Activated CD8-positive, alpha-beta memory T cell treated with anti-CD3 and anti-CD28 coated beads, Interleukin-2, amount 10 ng/mL, durations not matched to agents 7 days and 5 days (primary cell): Measurements from ENCODE around the gene TNK1. TPM values are rescaled to one million over a fixed set of nuclear protein-coding genes. Genes with fewer than 3 reads are reported as not detected.

Source experiments
- ATAC-seq: fragments of 150-1000 bp; cut with Tn5 transposase; one replicate; pipeline ENCODE4 v1.10.0; 2021; ENCODE audit warnings: moderate library complexity
- CTCF ChIA-PET: fragments of 350-600 bp; sonication (Branson Sonifier 250); formaldehyde crosslinking; loops from one replicate; lab custom pipeline; 2021; ENCODE audit warnings: antibody characterized with exemption; lab: Charles Lee
- DNase-seq: peaks from one replicate; pipeline ENCODE4 v3.0.0-alpha.2; 2020
- H3K27ac Mint-ChIP-seq: one replicate; pipeline ENCODE4 v1.8.0; 2021; ENCODE audit warnings: mild to moderate bottlenecking, mixed read lengths
- H3K27me3 Mint-ChIP-seq: one replicate; pipeline ENCODE4 v1.8.0; 2021; ENCODE audit warnings: mixed read lengths
- H3K36me3 Mint-ChIP-seq: one replicate; pipeline ENCODE4 v1.8.0; 2021; ENCODE audit warnings: mild to moderate bottlenecking, mixed read lengths
- H3K4me1 Mint-ChIP-seq: one replicate; pipeline ENCODE4 v1.8.0; 2021; ENCODE audit warnings: mixed read lengths
- H3K4me3 Mint-ChIP-seq: one replicate; pipeline ENCODE4 v1.8.0; 2021; ENCODE audit warnings: mild to moderate bottlenecking, moderate library complexity, mixed read lengths
- H3K9me3 Mint-ChIP-seq: one replicate; pipeline ENCODE4 v1.8.0; 2022; ENCODE audit warnings: low read depth, mixed read lengths
- total RNA-seq, 2 experiments: library from RNA; stranded (reverse); gene quantifications; one replicate each; pipeline ENCODE4 v1.2.3, GENCODE V29; 2021

TNK1 gene
- total RNA-seq, 2 experiments from 2014 or later, result 0.54 to 0.61 TPM

DNA sequence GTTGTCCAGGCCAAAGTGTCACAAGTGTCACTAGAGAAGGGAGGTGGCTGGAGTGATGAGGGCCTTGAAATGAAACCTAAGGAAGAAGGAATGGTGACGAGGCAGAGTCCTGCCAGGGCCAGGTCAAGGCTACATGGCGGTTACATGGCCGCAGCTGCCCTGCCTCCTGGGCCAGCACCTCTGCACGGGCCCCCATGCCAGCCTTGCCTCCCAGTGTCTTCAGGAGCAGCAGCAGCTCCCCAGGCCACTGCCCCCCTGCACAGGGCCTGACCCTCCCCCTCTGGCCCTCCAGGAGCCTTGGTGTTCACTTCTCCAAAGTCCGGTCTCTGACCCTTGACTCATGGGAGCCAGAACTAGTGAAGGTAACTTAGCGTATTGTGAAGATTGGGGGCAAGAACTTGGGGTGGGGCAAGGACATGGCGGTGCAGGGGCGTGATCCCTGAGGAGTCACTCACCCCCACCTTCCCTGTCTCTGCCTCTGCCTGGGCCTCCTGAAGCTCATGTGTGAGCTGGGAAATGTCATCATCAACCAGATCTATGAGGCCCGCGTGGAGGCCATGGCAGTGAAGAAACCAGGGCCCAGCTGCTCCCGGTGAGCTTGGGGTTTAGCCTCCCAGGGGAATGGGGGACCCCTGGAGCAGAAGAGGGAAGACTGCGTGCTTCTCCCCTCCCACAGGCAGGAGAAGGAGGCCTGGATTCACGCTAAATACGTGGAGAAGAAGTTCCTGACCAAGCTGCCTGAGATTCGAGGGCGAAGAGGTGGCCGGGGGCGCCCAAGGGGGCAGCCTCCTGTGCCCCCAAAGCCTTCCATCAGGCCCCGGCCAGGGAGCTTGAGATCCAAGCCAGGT, 33.0 kb upstream of the TNK1 start:
- Mint-ChIP-seq H3K27ac (no peak overlapping the region), H3K27me3 (no peaks in the 10 kb centered on the region), H3K36me3 (peaks cover 44% of the 10 kb centered on the region), H3K9me3 (no peaks in the 10 kb centered on the region), H3K4me1 (peaks cover 33% of the 10 kb centered on the region), H3K4me3 (no peak overlapping the region)
- CTCF ChIA-PET, result interaction anchor here (1.1 to 4.8 kb wide), 4 partner anchors 11 to 93 kb away, joined by 5 to 61 read pairs (median 14); partner anchors contain the start of genes ACAP1 and NEURL4
- ATAC-seq (no peak), DNase-seq (no peak)

DNA sequence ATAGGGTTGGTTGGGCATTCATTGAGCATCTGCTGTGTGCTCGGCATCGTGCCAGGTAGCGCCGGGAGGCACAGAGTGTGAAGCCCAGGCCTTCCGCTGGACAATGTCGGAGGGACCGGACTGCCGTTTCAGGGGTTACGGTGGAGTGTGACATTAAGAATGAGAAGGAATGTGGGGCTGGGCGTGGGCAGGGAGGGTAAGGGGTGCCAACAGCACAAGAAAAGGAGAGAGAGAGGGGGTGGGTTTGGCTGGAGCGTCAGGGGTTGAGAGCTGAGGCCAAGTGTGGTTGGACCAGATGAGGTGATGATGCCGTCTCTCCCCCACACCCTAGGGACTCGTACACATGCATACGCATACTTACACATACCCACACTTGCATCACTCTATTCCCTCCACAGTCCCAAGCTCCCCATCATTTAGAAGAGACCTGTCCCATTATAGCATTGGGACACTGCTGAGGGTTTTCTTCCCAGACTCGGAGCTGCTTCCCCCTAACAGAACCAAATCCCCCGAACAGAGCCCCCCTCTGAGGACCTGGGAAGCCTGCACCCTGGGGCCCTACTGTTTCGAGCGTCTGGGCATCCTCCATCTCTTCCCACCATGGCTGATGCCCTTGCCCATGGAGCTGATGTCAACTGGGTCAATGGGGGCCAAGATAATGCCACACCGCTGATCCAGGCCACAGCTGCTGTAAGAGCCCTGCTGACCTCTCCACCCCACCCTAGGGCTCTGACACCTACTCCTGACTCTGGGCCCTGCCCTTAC, 32.2 kb upstream of the TNK1 start:
- ATAC-seq, result no peak
- Mint-ChIP-seq H3K4me3 (no peak overlapping the region), H3K36me3 (peaks cover 42% of the 10 kb centered on the region), H3K27ac (peak overlapping the region; percentile 1), H3K4me1 (peaks cover 34% of the 10 kb centered on the region), H3K27me3 (no peaks in the 10 kb centered on the region), H3K9me3 (no peaks in the 10 kb centered on the region)
- DNase-seq, result no peak
- CTCF ChIA-PET, result interaction anchor here (0.7 to 4.8 kb wide), 5 partner anchors 12 to 92 kb away, joined by 3 to 61 read pairs (median 10); partner anchors contain the start of genes ACAP1 and NEURL4

- no peaks in the 10 kb centered on the region for H3K9me3 Mint-ChIP-seq
- H3K36me3 Mint-ChIP-seq, result peaks cover 30% of the 10 kb centered on the region
- peaks cover 56% of the 10 kb centered on the region for H3K4me1 Mint-ChIP-seq
Measured at GRCh38 chr17:7351665-7352502, 29.0 kb upstream of the TNK1 start, which contains the start of gene KCTD11. TSS of gene KCTD11 (plus strand) at chr17:7352162.

GRCh38 chr17:7352503-7352889, 28.4 kb upstream of the TNK1 start:
- Mint-ChIP-seq H3K9me3 (no peaks in the 10 kb centered on the region), H3K27me3 (no peaks in the 10 kb centered on the region), H3K4me1 (peaks cover 54% of the 10 kb centered on the region), H3K27ac (peak overlapping the region; percentile 82), H3K36me3 (peaks cover 25% of the 10 kb centered on the region), H3K4me3 (peak overlapping the region; percentile 78)
- ATAC-seq (no peak), DNase-seq (no peak)
- CTCF ChIA-PET, result interaction anchor here (1.1 to 6.7 kb wide), 5 partner anchors 16 to 335 kb away, joined by 3 to 88 read pairs (median 9); partner anchors contain the start of genes ACAP1, SLC2A4, TMEM102 and TP53

More at GRCh38 chr17:7351665-7352502, 29.0 kb upstream of the TNK1 start, which contains the start of gene KCTD11:
- no peaks in the 10 kb centered on the region for H3K27me3 Mint-ChIP-seq
- ATAC-seq (peak; percentile 69), DNase-seq (peak; percentile 91)
- peak within 1 kb of the TSS; percentile 86 for H3K27ac Mint-ChIP-seq
- CTCF ChIA-PET, result interaction anchor here (1.0 to 6.7 kb wide), 10 partner anchors 15 to 336 kb away, joined by 3 to 88 read pairs (median 9); partner anchors contain the start of genes ACAP1, SENP3, TMEM102 and TP53
- peak within 1 kb of the TSS; percentile 78 for H3K4me3 Mint-ChIP-seq

DNA sequence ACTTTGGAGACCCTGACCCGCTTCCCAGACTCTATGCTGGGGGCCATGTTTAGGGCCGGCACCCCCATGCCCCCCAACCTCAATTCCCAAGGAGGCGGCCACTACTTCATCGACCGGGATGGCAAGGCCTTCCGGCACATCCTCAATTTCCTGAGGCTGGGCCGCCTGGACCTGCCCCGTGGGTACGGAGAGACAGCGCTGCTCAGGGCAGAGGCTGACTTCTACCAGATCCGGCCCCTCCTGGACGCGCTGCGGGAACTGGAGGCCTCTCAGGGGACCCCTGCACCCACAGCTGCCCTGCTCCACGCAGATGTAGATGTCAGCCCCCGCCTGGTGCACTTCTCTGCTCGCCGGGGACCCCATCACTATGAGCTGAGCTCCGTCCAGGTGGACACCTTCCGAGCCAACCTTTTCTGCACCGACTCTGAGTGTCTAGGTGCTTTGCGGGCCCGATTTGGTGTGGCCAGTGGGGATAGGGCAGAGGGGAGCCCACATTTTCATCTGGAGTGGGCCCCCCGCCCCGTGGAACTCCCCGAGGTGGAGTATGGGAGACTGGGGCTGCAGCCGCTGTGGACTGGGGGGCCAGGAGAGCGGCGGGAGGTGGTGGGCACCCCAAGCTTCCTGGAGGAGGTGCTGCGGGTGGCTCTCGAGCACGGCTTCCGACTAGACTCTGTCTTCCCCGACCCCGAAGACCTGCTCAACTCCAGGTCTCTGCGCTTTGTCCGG, 27.8 kb upstream of the TNK1 start:
- H3K27ac Mint-ChIP-seq, result peak overlapping the region; percentile 82
- H3K4me1 Mint-ChIP-seq, result peaks cover 54% of the 10 kb centered on the region
- peak overlapping the region; percentile 78 for H3K4me3 Mint-ChIP-seq
- ATAC-seq, result no peak
- peak; percentile 43 for DNase-seq
- CTCF ChIA-PET, result interaction anchor here (1.0 to 6.7 kb wide), 8 partner anchors 17 to 335 kb away, joined by 3 to 88 read pairs (median 16); partner anchors contain the start of genes ACAP1, NEURL4, SENP3 and SLC2A4
- H3K27me3 Mint-ChIP-seq, result no peaks in the 10 kb centered on the region
- H3K9me3 Mint-ChIP-seq, result no peaks in the 10 kb centered on the region
- H3K36me3 Mint-ChIP-seq, result peaks cover 23% of the 10 kb centered on the region

DNA sequence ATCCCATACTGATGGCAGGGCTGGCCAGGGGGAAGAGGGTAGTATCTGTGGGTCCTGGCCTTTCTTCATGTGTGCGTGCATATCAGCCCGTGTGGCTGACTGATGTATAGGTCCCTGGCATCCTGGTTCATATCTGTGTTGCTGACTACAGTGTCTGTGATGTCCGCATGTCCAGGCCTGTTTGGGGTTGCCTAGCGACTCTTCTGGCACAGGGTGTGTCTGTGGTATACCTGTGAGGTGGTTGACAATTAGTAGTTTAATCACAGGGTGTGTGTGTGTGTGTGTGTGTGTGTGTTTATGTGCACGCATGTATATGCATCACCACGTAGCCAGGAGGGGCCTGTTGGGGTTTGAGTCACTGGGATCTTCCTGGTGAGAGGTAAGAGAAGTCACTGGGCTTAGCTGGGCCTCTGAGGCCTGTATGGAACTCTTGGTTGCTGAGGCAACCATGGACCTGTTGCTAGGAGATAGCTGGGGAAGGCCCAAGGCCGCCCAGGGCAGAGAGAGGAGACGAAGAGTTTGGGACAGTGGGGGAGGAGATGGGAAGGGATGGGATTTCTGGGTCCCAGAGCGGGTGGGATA, 26.5 kb upstream of the TNK1 start:
- no peaks in the 10 kb centered on the region for H3K9me3 Mint-ChIP-seq
- CTCF ChIA-PET, result interaction anchor here (1.0 to 6.7 kb wide), 11 partner anchors 9 to 335 kb away, joined by 3 to 88 read pairs (median 10); partner anchors contain the start of genes ACAP1, NEURL4, SENP3 and SLC2A4
- peak overlapping the region; percentile 18 for H3K27ac Mint-ChIP-seq
- H3K4me1 Mint-ChIP-seq, result peaks cover 49% of the 10 kb centered on the region
- peaks cover 14% of the 10 kb centered on the region for H3K36me3 Mint-ChIP-seq
- H3K27me3 Mint-ChIP-seq, result no peaks in the 10 kb centered on the region
- no peak overlapping the region for H3K4me3 Mint-ChIP-seq
- DNase-seq (peak; percentile 48), ATAC-seq (no peak)

- Mint-ChIP-seq H3K9me3 (no peaks in the 10 kb centered on the region), H3K4me3 (no peak within 1 kb of the TSS), H3K4me1 (peaks cover 43% of the 10 kb centered on the region), H3K36me3 (peaks cover 11% of the 10 kb centered on the region), H3K27ac (peak within 1 kb of the TSS; percentile 18), H3K27me3 (no peaks in the 10 kb centered on the region)
- CTCF ChIA-PET, result interaction anchor here (0.8 to 6.7 kb wide), 18 partner anchors 10 to 334 kb away, joined by 3 to 88 read pairs (median 8); partner anchors contain the start of genes ACAP1, NEURL4, SENP3 and SLC2A4
- DNase-seq (peak; percentile 42), ATAC-seq (no peak)
Measured at GRCh38 chr17:7355053-7355452, 25.8 kb upstream of the TNK1 start, which contains the start of gene TMEM95. TSS of gene TMEM95 (plus strand) at chr17:7355156. CDS start at chr17:7355205, 49 bp downstream.

DNA sequence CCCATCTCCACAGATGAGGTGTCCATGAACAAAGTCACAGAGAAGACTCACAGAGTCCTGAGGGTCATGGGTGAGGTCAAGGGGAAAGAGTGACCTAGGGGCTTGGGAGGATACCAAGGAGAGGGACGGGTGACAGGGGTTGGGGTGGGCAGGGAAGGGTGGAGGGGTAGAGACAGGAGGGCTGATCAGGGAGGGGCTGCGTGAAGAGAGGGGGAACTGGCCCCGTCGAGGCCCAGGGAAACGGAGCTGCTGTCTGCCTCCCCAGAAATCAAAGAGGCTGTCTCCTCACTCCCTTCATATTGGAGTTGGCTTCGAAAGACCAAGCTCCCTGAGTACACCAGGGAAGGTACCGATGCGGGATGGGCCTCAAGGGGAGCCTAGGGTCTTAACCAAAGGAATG, 25.3 kb upstream of the TNK1 start:
- CTCF ChIA-PET, result interaction anchor here (0.6 to 6.7 kb wide), 49 partner anchors 10 to 361 kb away, joined by 3 to 88 read pairs (median 4); partner anchors contain the start of genes ACAP1, NEURL4, PLSCR3 and POLR2A
- Mint-ChIP-seq H3K27me3 (no peaks in the 10 kb centered on the region), H3K4me3 (no peak overlapping the region), H3K27ac (no peak overlapping the region), H3K4me1 (peaks cover 40% of the 10 kb centered on the region), H3K9me3 (no peaks in the 10 kb centered on the region), H3K36me3 (peaks cover 8% of the 10 kb centered on the region)
- DNase-seq, result no peak
- ATAC-seq, result no peak

DNA sequence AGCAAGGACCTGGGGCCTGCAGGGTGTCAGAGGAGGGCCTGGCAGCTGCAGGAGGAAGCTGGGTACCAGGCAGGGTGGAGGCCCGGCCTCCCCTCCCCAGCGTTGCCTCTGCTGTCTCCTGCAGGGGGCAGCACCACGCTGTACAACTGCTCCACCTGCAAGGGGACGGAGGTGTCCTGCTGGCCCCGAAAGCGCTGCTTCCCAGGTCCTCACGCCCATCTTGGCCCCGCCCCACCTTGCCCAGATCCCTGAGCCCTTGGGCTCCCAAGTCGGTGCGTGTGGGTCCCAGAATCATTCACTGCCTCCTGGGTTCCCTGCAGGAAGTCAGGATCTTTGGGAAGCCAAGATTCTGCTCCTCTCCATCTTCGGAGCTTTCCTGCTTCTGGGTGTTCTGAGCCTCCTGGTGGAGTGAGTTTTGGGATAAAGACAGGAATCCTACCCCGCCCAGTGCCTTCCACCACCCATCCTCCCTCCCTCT, 24.8 kb upstream of the TNK1 start:
- CTCF ChIA-PET, result interaction anchor here (0.6 to 6.7 kb wide), 52 partner anchors 10 to 360 kb away, joined by 3 to 88 read pairs (median 4); partner anchors contain the start of genes ACAP1, NEURL4, PLSCR3 and POLR2A
- DNase-seq (peak; percentile 92), ATAC-seq (peak; percentile 73)
- H3K4me3 Mint-ChIP-seq, result no peak overlapping the region
- H3K27me3 Mint-ChIP-seq, result no peaks in the 10 kb centered on the region
- H3K36me3 Mint-ChIP-seq, result peaks cover 6% of the 10 kb centered on the region
- H3K9me3 Mint-ChIP-seq, result no peaks in the 10 kb centered on the region
- peaks cover 35% of the 10 kb centered on the region for H3K4me1 Mint-ChIP-seq
- H3K27ac Mint-ChIP-seq, result no peak overlapping the region

DNA sequence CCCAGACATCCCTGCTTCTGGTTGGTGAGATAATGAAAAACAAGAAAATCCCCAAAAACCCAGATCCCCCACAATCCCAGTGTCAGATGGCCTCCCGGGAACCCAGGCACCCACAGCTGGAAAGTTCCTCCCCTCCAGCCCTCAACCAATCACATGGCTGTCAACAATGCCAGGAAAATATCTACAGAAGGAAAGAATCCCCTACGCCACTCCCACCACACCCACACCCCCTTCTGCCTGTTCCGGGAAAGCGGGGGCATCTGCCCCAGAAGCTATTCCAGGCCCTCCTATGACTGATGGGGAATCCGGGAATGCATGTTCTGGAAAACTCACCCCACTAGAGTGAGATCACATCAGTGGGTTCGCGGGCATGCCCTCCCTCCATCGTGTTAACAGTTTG, 24.1 kb upstream of the TNK1 start:
- H3K9me3 Mint-ChIP-seq, result no peaks in the 10 kb centered on the region
- CTCF ChIA-PET, result interaction anchor here (0.9 to 6.7 kb wide), 27 partner anchors 9 to 331 kb away, joined by 3 to 88 read pairs (median 6); partner anchors contain the start of genes ACAP1, NEURL4, PLSCR3 and POLR2A
- ATAC-seq (no peak), DNase-seq (no peak)
- H3K36me3 Mint-ChIP-seq, result peaks cover 3% of the 10 kb centered on the region
- no peak overlapping the region for H3K4me3 Mint-ChIP-seq
- peaks cover 32% of the 10 kb centered on the region for H3K4me1 Mint-ChIP-seq
- H3K27ac Mint-ChIP-seq, result no peak overlapping the region
- H3K27me3 Mint-ChIP-seq, result no peaks in the 10 kb centered on the region

DNA sequence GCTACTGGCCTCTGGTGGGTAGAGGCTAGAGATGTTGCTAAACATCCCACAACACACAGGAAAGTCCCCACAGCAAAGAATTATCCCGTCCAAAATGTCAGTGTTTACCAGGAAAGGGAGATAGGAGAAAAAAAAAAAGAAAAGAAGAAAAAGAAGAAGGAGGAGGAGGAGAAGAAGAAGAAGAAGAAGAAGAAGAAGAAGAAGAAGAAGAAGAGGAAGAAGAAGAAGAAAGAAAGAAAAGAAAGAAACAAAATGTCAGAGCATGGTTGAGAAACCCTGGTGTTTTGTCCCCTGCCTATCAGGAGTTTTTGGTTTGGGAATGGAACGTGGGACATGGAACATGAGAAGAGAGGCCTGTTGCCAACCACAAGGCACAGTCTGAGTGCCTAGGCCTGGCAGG, 23.5 kb upstream of the TNK1 start:
- ATAC-seq, result no peak
- Mint-ChIP-seq H3K4me3 (no peak overlapping the region), H3K27me3 (peaks cover 2% of the 10 kb centered on the region), H3K4me1 (peaks cover 30% of the 10 kb centered on the region), H3K27ac (no peak overlapping the region), H3K36me3 (peaks cover 2% of the 10 kb centered on the region), H3K9me3 (no peaks in the 10 kb centered on the region)
- DNase-seq, result no peak
- CTCF ChIA-PET, result interaction anchor here (2.1 to 6.7 kb wide), 3 partner anchors 79 to 232 kb away, joined by 11 to 88 read pairs (median 41); partner anchors contain the start of genes SENP3, SOX15 and TMEM102
